HG03135 (cell line): ENCODE measurements around the gene MAP3K6.
"Not testable (repeated sequence)": the region's sequence is repeated elsewhere in the genome, so short reads cannot be mapped to it uniquely, and the experiment has no call there.

Experiments used
- ATAC-seq: cut with Tn5 transposase; IDR thresholded peaks from one replicate; pipeline ENCODE4 v1.9.1; 2021; ENCODE audit warnings: mild to moderate bottlenecking, moderate library complexity; ENCODE audit not compliant: unreplicated experiment

Gene MAP3K6

DNA sequence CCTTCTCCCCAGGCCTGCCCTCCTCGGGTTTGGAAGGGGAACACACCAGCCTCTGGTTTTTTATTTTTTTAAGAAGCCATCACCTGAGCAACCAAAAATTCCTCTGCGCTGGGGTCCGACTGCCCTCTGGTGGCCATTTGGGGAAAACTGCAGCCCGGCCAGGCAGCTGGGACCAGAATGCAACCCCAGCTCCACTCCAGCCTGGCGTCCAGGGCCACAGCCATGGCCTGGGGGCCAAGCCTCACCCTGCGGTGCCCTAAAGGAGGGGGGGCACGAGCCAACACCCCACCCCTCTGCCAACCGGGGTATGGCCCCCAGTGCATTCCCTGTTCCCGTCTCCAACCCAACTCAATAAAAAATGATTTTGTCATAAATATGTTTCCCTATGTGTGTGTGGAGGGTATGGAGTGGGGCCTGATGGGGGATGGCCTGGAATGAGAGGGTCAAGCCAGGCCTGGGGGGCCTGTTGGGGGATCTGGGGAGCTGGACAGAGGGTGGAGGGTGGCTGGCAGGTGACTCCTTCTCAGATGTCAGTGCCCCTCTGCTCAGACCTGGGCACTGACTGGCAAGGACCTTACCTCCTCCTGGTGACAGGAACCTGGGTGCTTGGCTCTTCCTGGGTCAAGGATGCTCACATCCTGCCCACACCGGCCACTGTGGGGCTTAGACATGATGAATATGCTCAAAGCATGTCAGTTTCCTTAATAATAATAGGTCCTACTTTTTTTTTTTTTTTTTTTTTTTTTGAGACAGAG lies 28.9 kb upstream of the MAP3K6 start:
- ATAC-seq = peak; percentile 38

DNA sequence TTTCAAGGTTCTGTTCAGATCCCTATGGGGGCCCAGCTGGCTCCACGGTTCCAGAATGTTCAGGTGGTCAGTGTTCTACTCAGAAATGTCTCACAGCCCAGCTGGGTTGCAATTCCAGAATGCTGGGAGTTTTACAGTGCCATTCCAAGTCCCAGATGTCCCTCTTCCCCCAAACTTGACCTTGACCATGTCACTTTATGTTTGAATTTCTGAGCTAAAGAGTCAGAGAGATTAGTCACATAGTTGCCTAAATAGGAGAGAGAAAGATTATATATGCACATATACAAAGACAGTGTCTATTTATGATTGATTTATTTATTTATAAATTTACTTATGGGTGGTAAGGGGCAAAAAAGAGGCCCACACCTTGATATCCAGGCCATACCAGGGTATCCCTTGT lies 28.2 kb upstream of the MAP3K6 start:
- no peak for ATAC-seq

GRCh38 chr1:27394282-27394658 lies 27.5 kb upstream of the MAP3K6 start:
- ATAC-seq = no peak

- ATAC-seq = no peak
Observed at GRCh38 chr1:27393641-27394281, 27.0 kb upstream of the MAP3K6 start.

GRCh38 chr1:27392778-27393635 lies 26.2 kb upstream of the MAP3K6 start:
- no peak for ATAC-seq

GRCh38 chr1:27392096-27392777 lies 25.5 kb upstream of the MAP3K6 start, which contains the start of gene GPR3:
Gene GPR3 (plus strand): TSS chr1:27392622. CDS start chr1:27393799, 1,177 bp downstream.
- ATAC-seq = peak; percentile 78

DNA sequence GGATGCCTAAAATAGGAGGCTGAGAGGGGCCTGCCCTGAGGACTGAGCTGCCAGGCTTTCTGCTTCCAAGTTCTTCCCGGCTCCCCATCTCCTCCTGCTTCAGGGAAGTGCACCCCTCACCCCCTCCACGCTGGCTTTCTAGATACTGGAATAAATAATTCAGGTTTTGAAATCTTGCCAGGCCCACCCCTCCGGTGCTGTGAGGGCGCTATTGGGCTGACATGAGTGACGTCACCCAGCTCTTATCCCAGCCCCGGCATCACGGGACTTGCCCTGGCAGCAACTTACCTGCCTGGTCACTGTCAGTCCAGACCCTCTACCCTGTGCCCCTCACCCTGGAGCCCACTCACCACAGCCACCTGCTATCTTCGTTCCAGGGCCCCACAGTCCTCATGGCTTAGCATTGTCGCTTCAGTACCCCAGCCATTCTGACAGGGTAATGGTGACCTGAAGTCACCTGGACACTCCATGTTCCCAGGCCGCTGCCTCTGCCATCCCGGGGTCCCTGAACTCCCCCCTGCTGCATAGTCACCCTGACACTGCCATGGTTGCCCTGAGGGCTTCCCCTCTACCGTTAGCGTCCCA lies 24.8 kb upstream of the MAP3K6 start:
- ATAC-seq = no peak

GRCh38 chr1:27388337-27389005 lies 21.7 kb upstream of the MAP3K6 start:
- ATAC-seq = no peak

GRCh38 chr1:27384797-27385196 lies 18.0 kb upstream of the MAP3K6 start:
- not testable (repeated sequence) for ATAC-seq

GRCh38 chr1:27383661-27384060 lies 16.9 kb upstream of the MAP3K6 start:
- no peak for ATAC-seq

DNA sequence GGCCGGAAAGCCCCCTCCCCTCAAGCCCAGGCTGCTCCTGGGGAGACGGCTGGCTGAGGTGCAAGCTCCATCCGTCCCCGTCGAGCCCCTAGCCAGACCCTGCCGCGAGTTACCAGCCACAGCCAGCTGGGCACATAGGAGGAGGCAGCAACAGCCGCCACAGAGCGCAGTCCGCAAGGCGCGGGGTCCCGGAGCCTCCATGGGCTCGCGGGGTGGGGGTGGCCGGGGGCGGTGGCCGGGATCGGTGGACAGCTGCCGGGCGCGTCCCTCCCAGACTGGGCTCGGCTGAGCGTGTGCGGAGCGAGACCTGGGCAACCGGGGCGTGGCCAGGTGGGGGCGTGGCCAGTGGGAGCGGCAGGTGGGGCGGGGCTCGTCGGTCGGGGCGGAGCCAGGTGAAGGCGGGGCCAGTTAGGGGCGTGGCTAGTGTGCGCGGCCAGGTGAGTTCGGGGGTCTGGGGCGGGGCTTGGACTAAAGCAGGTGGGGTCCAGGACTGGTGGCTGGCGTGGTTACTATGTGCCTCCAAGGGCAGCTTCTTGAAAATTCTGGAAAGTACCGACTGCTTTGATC lies 16.4 kb upstream of the MAP3K6 start, which contains the start of gene CD164L2:
TSS of gene CD164L2 (minus strand) at position 295 of the 567 bp plus-strand sequence. CDS start at position 201, 94 bp downstream.
- ATAC-seq = no peak

GRCh38 chr1:27381969-27382762 lies 15.4 kb upstream of the MAP3K6 start:
- no peak for ATAC-seq

- ATAC-seq = no peak
Observed at GRCh38 chr1:27380766-27381733, 14.3 kb upstream of the MAP3K6 start.

- ATAC-seq = no peak
Observed at GRCh38 chr1:27380224-27380623, 13.5 kb upstream of the MAP3K6 start.

- no peak for ATAC-seq
Observed at GRCh38 chr1:27379564-27380122, 12.9 kb upstream of the MAP3K6 start.

DNA sequence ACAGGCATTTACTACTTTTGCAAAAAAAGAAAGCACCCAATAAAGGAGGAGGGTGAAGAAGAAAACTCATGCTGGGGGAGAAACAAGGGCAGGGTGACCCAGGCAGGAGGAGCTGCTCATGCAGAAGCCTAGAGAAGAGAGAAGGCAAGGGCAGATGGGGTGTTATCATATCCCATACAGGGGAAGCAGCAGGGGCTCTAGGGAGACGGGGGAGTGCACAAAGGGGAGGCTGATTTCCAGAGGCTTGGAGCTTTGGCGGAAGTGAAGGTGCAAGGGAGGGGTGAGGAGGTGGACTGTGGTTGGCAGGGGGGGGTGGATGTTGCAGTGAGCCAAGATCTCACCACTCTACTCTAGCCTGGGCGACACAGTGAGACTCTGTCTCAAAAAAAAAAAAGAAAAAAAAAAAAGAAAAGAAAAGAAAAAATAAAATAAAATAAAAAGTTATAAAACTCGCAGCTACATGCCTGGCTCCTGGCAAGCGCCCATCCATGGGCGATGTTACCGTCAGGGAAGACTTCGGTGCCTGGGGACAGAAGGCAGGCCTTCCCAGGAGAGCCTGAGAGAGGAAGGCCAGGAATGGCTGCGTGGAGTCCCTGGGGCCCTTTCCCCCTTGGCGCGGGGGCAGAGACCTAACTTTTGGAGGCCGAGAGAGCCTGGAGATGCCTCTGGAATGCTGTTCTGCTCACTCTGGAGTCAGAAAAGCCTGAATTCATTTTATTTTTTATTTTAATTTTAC lies 11.2 kb upstream of the MAP3K6 start:
- ATAC-seq = no peak
